NOMO-1 treated with dmso at 0.1 percent for 144 hours (cell line): ENCODE data around the gene SNX27.
A peak's percentile ranks its signal among the peaks of the same experiment; 100 is the strongest.
"Not testable (repeated sequence)": the region's sequence is repeated elsewhere in the genome, so short reads cannot be mapped to it uniquely, and the experiment has no call there.

Experiments used
- DNase-seq: peaks from one replicate; lab custom pipeline; 2025; ENCODE audit not compliant: unreplicated experiment; lab: John Stamatoyannopoulos, UW

Gene SNX27

GRCh38 chr1:151638074-151638775, 26.4 kb downstream of the SNX27 start:
- no peak for DNase-seq

- no peak for DNase-seq
Measured at GRCh38 chr1:151638812-151639211, 27.0 kb downstream of the SNX27 start.

GRCh38 chr1:151639466-151639865, 27.6 kb downstream of the SNX27 start:
- DNase-seq: no peak

GRCh38 chr1:151641229-151641628, 29.4 kb downstream of the SNX27 start:
- DNase-seq: no peak

GRCh38 chr1:151643085-151643484, 31.2 kb downstream of the SNX27 start:
- not testable (repeated sequence) for DNase-seq

DNA sequence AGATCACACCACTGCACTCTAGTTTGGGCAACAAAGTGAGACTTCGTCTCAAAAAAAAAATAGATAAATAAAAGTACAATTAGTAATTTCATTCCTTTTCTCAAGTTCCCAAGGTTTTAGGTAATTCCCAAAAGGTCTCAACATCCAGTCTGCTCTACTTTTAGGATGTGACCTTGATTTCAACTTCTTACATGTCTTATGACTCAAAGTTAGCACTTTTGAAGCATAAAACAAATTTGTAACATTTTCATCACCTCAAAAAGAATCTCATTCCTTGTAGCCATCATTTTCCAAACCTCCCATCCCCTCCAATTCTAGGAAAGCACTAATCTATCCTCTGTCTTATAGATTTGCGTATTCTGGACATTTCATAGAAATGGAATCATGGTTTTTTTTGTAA, 32.2 kb downstream of the SNX27 start:
- DNase-seq: no peak

DNA sequence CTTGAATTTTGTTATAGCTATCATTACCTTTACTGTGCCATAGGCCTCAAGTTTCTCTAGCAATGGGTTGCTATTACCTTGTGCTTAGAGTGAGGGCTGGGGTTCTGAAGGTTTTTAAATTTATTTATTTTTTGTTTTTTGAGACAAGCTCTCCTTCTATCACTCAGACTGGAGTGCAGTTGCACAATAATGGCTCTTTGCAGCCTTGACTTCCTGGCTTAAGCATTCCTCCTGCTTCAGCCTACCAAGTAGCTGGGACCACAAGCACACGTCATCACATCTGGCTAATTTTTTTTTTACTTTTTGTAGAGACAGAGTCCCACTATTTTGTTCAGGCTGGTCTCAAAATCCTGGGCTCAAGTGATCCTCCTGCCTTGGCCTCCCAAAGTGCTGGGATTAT, 41.5 kb downstream of the SNX27 start:
- peak; percentile 27 for DNase-seq

DNA sequence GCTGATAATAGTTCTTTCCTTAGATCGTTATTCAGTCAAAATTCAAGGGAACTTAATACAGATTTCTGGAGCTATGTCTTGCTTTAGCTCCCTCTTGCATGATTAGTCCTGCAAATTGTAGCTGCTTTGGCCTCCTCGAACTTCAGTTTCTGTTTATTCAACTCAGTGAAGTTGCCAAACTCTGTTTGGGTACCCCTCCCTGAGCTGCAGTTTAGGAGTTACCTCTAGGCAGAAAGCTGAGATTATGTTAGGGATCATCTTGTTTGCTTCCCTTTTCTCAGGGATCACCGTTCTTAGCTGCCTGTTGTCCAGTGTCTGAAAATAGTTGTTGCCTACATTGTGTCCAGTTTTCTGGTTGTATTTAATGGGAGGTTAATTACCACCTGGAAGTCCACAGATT, 43.5 kb downstream of the SNX27 start:
- DNase-seq: peak; percentile 23

- DNase-seq: peak; percentile 11
Measured at GRCh38 chr1:151661751-151662150, 49.9 kb downstream of the SNX27 start.

DNA sequence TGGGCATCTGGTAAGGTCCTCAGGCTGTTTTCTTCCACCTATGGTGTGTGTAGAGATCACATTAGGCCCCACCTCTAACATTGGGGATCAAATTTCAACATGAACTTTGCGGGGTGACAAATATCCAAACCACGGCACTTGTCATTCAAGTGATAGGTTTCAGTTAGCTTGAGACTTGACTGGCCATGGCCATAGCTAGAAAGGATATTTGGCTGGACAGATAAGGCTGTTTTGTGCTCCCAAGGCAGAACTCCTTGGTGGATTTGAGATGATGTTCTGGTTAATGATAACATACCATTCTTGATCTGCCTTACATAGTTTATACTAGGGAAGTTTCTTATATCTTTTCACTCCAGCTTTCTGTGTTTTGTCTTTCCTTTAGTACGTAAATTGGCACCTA, 56.2 kb downstream of the SNX27 start:
- no peak for DNase-seq

GRCh38 chr1:151670036-151670675, 58.3 kb downstream of the SNX27 start:
- not testable (repeated sequence) for DNase-seq

DNA sequence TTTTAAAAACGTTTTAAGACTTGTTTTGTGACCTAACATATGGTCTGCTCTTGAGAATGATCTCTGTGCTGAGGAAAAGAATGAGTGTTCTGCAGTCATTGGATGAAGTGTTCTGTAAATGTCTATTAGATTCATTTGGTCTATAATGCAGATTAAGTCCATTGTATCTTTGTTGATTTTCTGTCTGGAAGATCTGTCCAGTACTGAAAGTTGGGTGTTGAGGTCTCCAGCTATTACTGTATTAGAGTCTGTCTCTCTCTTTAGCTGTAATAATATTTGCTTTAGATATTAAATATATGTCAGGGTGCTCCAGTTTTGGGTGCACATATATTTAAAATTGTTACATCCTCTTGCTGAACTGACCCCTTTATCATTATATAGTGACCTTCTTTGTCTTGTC, 61.6 kb downstream of the SNX27 start:
- no peak for DNase-seq

DNA sequence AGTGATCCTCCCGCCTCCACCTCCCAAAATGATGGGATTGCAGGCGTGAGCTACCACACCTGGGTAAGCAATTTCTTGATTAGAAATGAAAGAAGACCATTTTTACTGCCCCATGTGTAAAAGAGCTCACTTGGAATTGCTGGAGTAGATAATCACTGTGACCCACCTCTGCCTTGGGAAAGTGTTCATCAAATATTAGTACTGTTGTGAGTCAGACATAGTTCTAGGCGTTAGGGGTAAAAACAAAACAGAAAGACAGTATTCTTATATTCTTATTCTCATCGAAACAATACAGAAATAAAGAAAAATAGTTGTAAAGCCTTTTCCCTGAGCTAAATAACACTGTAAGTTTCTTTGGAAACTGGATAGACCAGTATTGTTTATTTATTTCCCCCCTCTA, 68.5 kb downstream of the SNX27 start:
- no peak for DNase-seq

DNA sequence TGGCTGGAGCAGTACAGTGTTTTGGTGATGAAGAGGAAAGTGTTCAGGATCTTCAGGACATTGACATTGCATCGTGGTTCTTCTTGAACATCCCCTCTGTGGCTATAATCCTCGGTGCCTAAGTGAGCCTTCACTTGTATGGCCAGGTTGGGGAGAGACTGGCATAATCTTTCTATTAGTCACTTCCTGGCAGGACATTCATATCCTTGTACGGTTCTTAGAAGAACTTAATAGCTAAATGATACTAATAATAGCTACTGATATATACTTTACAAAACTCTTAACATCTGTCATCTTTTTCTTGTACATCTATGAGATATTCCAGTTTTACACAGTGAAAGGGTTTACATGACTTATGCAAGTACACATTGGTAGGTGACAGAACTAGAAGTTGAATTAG, 69.0 kb downstream of the SNX27 start:
- DNase-seq: no peak

GRCh38 chr1:151681923-151682322, 70.1 kb downstream of the SNX27 start:
- no peak for DNase-seq

- not testable (repeated sequence) for DNase-seq
Measured at GRCh38 chr1:151682901-151683300, 71.1 kb downstream of the SNX27 start.

- no peak for DNase-seq
Measured at GRCh38 chr1:151684128-151684527, 72.3 kb downstream of the SNX27 start.

DNA sequence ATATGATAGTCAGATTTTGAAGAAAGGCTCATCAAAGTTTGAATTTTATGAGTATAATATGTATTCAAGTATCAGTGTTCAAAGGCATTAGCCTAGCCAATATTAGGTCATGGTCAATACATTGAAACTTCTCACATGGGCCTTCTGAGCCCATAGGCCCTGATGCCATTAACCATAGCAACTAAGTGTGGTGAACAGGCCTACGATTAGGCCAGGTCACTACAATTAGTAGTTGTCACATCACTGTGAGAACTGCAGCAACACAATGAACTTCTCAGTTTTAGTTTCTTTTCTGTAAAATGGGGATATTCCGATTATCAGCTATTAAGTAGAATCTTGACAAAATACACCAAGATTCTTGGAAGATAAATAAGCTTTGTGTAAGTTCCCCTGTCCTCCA, 74.7 kb downstream of the SNX27 start:
- DNase-seq: no peak

GRCh38 chr1:151689494-151689893, 77.6 kb downstream of the SNX27 start:
- DNase-seq: no peak

- no peak for DNase-seq
Measured at GRCh38 chr1:151692226-151692625, 80.4 kb downstream of the SNX27 start.

DNA sequence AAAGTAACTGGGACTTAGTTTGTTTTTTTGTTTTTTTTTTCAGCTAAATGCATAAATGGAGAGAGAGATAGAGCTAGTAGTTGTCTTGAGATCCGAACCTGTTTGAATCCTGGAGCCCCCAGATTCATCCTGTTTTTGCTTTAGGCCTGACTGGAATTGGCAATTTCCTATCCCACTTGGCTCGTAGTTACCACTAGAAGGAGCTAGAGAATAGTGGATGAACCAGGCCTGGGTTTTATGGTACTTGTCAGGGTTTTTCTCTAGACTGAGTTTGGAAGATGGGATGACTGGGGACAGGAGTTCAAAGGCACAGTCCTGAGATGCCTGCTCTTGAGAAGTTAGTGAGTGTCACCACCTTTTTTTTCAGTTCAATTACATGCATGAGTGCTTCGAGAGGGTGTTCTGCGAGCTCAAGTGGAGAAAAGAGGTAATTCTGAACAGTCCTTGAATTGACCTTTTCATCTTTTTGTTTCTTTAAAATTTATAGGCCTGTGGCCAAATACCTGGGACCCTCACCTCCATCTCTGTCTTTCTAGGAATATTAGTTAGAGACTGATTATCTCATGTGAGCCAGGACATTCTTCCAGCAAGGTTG, 81.3 kb downstream of the SNX27 start:
- DNase-seq: no peak

GRCh38 chr1:151701515-151701914, 89.7 kb downstream of the SNX27 start:
- DNase-seq: no peak
